GM21515 (cell line): ENCODE data around the gene PDE1C.

Experiments used
- ATAC-seq: cut with Tn5 transposase; IDR thresholded peaks from one replicate; pipeline ENCODE4 v1.9.1; 2021; ENCODE audit not compliant: unreplicated experiment

PDE1C gene

GRCh38 chr7:31786326-31786725 is 283.9 kb downstream of the PDE1C start:
- no peak for ATAC-seq

DNA sequence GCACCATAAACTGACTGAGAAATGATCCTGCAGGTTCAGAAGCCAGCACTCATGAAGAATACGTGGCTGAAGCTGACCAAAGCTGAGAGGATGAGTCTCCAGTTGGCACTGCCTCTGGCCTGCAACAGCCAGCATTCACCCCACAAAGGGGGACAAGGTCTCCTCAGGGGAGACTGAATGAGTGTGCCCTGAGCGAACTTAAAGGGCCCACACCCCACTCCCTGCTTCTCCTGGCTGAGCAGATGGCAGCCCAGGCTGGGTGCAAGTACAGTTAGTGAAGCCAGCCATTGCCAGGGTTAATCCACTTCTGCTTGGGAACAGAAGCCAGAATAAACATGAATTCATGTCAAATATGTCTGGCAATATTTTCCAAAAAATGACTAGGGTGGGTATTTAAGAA is 285.1 kb downstream of the PDE1C start:
- no peak for ATAC-seq

DNA sequence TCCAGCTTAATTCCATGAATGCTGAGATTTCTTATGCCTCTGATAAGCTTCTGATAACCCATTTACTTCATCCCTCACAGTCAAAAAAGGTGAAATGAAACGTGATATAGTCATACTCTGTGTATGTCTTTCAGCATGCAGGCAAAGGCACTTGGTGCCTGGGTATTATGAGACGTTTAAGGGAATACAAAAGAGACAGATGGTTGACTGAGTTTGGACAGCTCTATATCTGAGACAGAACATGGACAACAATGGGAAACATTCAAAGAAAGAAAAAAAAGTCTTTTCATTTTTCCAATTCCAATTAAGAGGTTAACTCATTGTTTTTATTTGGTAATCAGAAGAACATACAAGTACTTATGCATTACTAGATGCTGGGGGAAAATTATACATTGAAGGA is 287.0 kb downstream of the PDE1C start:
- no peak for ATAC-seq

DNA sequence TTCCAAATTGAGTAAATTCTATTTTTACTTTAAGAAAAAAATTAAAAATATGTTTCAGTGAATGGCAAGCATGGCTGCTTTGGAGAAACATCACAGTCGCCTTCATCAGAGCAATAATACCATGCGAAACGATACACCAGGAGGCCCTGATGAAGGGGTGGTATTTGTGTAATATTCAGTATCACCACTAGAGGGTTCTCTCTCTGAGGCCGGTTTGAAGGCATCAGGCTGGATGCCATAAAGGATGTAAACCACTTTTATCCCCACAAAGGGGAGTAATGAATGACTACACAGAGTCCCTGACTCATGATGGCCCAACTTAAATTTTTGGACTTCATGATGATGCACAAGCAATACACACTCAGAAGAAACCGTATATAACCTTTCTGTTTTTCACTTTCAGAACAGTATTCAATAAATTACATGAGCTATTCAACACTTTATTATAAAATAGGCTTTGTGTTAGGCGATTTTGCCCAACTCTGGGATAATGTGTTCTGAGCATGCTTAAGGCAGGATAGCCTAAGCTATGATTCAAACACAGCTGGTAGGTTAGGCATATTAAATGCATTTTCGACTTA is 287.7 kb downstream of the PDE1C start:
- ATAC-seq, result peak; percentile 91

DNA sequence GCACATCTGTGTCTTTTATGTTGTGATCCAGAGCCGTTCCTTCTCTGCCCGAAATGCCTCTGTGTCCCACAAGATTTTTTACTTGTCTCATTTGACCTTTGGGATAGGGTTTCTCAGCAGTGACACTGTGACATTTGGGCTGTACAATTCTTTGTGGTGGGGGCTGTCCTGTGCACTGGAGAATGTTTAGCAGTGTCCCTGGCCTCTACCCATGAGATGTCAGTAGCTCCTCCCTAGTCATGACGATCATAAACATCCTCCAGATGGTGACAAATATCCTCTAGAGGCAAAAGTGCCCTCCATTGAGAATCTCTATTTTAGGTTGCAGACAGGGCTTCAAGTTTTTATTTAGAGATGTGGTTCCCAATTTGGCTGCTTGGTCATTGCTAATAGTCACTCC is 291.9 kb downstream of the PDE1C start:
- ATAC-seq, result no peak

DNA sequence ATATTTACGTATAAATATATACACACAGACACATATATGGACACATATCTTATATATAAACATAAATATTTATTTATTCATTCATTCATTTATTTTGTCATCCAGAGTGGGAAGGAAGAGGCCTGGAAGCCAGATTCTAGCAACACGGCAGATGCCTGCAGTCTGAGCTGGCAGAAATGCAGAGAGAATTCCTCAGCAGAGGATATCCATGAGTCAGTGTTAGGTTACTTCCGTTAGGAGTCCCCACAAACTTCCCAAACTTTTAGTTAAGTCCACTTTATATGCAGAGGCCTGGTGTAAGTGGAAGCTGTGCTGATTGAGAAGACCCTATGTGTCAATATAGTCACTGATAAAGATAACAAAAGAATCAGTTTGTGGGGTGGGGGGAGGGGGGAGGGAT is 293.6 kb downstream of the PDE1C start:
- ATAC-seq, result no peak

- ATAC-seq, result no peak
These were observed 294.7 kb downstream of the PDE1C start for GRCh38 chr7:31775556-31775955.

DNA sequence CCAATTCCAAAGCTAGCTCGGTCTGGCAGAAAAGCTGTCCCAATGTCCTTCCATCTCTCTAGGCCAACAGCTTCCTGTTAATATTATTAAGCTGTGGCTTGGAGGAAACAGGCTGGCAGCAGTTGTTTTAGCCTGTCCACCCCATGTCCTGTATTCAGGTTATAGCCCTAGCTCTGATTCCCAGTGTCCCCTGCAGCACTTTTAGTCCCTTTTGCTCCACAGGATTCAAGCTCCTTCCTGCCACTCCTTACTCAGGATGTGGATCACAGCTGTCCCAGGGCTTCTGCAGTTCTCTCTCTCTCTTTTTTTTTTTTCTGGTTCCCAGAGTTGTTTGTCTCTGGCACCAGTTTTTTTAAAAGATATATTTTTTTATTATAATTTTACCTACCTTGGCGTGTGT is 298.0 kb downstream of the PDE1C start:
- no peak for ATAC-seq

DNA sequence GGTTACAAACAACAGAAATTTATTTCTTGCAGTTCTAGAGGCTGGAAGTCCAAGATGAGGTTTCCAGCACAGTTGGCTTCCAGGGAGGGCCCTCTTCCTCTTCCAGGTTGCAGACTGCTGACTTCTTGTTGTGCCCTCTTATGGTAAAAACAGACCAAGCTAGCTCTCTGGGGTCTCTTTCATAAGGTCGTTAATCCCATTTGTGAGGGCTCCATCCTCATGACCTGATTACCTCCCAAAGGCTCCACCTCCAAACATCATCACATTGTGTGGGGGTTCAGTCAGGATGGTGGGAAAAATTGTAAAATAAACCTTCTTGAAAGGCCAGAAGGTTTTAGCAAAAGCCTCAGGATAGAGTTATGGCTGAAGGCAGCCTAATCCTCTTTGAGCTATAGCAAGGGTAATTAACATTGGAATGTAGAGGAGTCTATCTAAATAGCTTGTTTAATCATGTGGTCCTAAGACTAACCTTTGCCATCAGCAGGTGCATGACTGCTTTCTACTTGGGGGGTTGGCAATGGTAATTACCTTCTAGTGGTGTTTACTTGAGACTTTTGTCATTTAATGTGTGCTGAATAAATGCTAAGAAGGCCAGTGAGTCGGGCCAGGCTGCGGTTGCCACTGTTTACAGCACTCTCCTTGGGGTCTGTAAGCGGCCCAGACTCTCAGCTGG is 302.4 kb downstream of the PDE1C start:
- no peak for ATAC-seq

DNA sequence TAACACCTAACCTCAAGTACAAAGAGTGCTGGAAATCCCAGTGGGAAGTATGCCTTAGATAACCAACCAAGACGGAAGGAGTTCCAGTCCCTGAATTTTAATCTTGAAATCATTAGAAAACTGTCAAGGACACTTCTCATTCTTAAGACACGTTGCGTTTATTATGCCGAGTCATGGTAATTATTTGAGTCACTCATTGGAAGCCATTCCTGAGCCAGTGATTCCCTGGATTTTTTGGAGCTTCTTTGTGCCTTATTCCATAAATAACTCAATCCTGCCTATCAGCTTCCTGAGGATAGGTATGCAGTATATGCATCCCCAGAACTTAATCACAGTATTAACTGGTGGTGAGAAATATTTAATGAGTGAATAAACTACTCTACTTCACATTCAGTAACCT is 305.7 kb downstream of the PDE1C start:
- ATAC-seq, result no peak

GRCh38 chr7:31763548-31763947 is 306.7 kb downstream of the PDE1C start:
- ATAC-seq, result no peak

GRCh38 chr7:31761646-31762045 is 308.6 kb downstream of the PDE1C start:
- ATAC-seq, result no peak

DNA sequence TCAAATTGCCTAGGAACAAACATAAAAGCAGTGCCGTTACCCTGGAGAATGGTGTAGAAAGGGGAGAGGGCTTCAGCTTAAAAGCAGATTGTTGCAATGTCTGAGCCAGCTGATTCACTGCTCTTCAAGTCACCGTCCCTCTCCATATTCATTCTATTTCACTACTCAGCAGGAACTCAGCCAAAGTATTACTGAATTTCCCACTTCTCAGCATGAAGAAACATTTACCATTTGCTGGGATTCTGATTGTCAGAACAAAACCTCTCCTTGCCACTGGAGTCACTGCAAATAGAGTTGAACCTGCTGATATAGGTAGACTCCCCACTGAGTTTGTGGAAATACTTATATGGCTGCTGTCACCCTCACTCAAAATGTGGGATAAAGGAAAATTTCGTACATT is 311.5 kb downstream of the PDE1C start:
- ATAC-seq, result no peak

DNA sequence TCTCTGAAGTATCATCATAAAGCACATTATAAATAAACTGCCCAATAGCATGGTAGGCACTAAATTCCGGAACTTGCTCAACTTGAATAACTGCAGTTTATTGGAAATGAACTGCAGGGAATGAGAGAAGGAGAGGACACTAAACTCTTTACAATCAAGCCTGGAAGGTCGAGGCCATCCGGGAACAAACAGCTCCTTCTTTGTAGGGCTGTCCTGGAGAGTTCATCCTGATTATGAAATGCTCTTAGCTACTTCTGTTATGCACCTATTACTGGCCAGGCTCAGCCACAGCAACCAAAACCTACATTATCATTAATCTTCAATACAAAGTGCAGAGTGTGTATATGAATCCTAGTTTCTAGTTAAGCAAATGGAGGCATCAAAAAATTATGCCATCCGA is 318.5 kb downstream of the PDE1C start:
- ATAC-seq, result no peak

DNA sequence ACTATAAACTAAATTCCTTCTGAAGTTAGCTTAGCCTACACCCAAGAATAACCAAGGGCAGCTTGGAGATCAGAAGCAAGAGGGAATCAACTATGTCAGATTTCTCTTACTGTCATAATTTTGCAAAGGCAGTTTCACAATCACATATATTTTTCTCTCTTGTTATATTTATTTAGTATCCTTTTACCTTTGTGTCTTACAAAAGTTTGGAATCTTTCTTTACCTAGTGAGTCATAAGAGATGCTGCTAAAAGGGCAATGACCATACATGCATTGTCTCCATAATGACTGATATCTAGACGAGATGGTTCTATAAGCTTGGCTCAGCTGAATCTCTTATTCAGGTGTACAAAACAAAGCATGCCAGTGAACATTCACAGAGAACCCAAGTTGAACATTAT is 322.1 kb downstream of the PDE1C start:
- ATAC-seq, result no peak

GRCh38 chr7:31747553-31747952 is 322.7 kb downstream of the PDE1C start:
- ATAC-seq, result no peak

GRCh38 chr7:31744294-31744874 is 325.8 kb downstream of the PDE1C start:
- peak; percentile 86 for ATAC-seq

DNA sequence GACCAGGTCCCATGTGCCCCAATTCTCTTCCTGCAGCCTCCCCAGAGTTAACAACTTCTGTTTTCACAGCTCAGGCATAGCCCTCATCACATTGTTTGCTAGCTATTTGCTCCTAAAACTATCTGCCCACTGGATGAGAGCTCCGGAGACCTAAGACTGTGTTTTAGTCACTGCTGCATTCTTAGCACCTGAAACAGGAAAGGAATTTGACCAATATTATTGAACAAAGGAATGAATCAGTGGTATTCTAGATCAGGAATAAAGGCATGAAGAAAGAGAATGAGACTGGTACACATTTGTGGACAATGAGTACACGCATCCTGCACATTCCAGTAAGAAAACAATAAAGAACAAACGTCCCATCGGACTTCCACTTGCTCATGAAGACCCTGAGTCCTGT is 328.4 kb downstream of the PDE1C start:
- no peak for ATAC-seq

- ATAC-seq, result no peak
These were observed 333.9 kb downstream of the PDE1C start for GRCh38 chr7:31735991-31736982.

DNA sequence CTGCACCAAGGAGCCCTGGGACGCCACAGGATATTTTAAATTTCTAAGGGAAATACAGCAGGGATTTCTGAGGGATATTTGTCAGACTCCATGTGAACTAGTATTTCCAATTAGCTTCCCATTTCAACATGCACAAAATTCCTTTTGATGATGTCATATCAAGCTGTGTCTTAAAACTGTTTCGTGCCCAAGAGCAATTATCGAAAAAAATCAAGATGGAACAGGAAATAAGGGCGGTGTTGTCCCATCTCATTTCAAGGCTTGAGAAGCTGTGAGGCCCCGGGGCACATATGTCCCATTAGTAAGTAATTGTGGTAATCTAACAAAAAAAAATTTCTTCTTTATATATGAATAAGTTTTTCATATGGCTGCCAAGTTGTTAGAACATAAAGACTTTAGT is 335.8 kb downstream of the PDE1C start:
- ATAC-seq, result no peak

GRCh38 chr7:31729195-31729804 is 340.9 kb downstream of the PDE1C start:
- no peak for ATAC-seq
